Subcutaneous abdominal adipose tissue (tissue), 5 donors: ENCODE measurements around the gene MARK1.

Experiments used
- H3K27ac ChIP-seq: one replicate; pipeline ENCODE4 v1.7.0; 2013; ENCODE audit warnings: low read depth, mild to moderate bottlenecking, inconsistent platforms, low read length, moderate library complexity
- H3K27me3 ChIP-seq, 5 donors: one replicate each; pipeline ENCODE4 v1.7.0; 2013; ENCODE audit warnings: low read length in 5 of 5, inconsistent platforms in 1 of 5; ENCODE audit not compliant: control insufficient read depth in 5 of 5, insufficient read depth in 4 of 5
- H3K36me3 ChIP-seq, 5 donors: one replicate each; pipeline ENCODE4 v1.7.0; 2013; ENCODE audit warnings: low read length in 5 of 5; ENCODE audit not compliant: control insufficient read depth in 5 of 5, insufficient read depth in 5 of 5
- H3K4me1 ChIP-seq, 5 donors: one replicate each; pipeline ENCODE4 v1.7.0; 2013; ENCODE audit warnings: low read length in 5 of 5, mild to moderate bottlenecking in 3 of 5, moderate library complexity in 1 of 5; ENCODE audit not compliant: control insufficient read depth in 5 of 5, insufficient read depth in 5 of 5
- H3K4me3 ChIP-seq, 5 donors: one replicate each; pipeline ENCODE4 v1.7.0; 2013; ENCODE audit warnings: low read length in 5 of 5, low read depth in 1 of 5
- H3K9ac ChIP-seq, 5 donors: one replicate each; pipeline ENCODE4 v1.7.0; 2013; ENCODE audit warnings: low read length in 5 of 5, mild to moderate bottlenecking in 4 of 5, moderate library complexity in 3 of 5
- H3K9me3 ChIP-seq, 5 donors: one replicate each; pipeline ENCODE4 v1.7.0; 2013; ENCODE audit warnings: low read length in 5 of 5; ENCODE audit not compliant: control insufficient read depth in 5 of 5
- donor health status: healthy.
- donor health status: healthy.
- donor health status: healthy.
- donor health status: healthy.
- donor health status: healthy.

MARK1 gene

DNA sequence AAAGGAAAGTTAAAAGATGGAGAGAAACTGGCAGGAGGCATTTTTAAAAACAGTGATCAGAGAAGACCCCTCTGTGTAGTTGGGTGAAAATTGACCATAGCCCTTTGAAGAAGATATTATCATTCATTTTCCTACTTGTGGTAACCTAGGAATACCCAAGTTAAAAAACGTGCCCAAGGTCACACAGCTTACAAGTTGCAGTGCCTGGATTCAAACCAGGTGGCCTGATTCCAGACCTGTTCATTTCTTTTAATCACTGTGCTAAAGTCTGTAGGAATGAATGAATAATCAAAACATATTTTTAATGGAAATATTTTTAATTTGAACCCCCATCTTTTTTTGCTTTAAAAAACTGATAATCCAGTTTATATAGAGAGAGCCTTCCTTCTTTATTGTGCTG lies 35.6 kb downstream of the MARK1 start:
- Histone ChIP-seq H3K9me3 (no peaks in the 10 kb centered on the region), H3K4me3 (no peak overlapping the region), H3K36me3 (no peaks in the 10 kb centered on the region), H3K27ac (no peak overlapping the region), H3K27me3 (no peaks in the 10 kb centered on the region), H3K4me1 (peaks cover 0 to 23% (median 4%) of the 10 kb centered on the region in 5 donors), H3K9ac (no peak overlapping the region)

DNA sequence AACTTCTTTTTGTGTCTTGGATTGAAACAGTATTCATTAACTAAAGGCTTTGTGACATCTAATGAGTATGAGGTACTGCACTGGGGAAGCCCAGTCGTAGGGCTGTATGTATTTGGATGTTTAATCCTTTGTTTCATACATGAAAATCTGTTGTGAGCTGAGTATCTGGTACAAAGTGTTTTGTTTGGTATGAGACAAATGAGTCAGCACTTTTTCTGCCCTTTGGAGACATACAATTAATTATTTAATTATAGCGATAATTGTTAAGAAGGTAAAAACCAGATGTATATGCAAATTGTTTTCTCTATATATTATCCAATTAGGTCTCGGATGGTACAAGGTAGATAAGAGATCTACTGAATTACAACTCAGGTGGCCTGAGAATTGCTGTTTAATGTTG lies 36.3 kb downstream of the MARK1 start:
- Histone ChIP-seq H3K4me3 (no peak overlapping the region), H3K9me3 (no peaks in the 10 kb centered on the region), H3K4me1 (peaks cover 0 to 23% (median 4%) of the 10 kb centered on the region in 5 donors)

DNA sequence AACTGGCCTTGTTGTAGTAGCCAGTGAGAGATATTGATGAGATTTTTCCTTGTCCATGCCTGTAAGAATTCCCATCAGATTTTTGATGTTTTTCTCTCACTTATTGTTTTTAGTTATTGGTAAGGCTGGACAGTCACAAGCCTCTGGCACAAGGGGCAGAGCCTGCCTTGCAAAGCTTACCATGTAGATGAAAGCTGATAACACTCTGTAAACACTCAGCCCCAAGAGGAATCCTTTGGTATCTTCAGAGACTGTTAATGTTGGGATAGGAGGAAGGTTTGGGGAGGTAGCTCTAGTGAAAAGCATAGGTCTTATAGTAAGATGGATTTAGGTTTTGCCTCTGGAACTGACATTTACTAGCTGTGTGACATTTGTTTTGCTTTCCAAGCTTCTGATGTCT lies 37.7 kb downstream of the MARK1 start:
- no peak overlapping the region for H3K27ac ChIP-seq
- H3K4me1 ChIP-seq: peaks cover 0 to 23% (median 4%) of the 10 kb centered on the region in 5 donors
- H3K9me3 ChIP-seq: no peaks in the 10 kb centered on the region

More for the DNA sequence above, 36.3 kb downstream of the MARK1 start:
- H3K27ac ChIP-seq: no peak overlapping the region
- H3K9ac ChIP-seq: no peak overlapping the region
- no peaks in the 10 kb centered on the region for H3K36me3 ChIP-seq
- no peaks in the 10 kb centered on the region for H3K27me3 ChIP-seq

DNA sequence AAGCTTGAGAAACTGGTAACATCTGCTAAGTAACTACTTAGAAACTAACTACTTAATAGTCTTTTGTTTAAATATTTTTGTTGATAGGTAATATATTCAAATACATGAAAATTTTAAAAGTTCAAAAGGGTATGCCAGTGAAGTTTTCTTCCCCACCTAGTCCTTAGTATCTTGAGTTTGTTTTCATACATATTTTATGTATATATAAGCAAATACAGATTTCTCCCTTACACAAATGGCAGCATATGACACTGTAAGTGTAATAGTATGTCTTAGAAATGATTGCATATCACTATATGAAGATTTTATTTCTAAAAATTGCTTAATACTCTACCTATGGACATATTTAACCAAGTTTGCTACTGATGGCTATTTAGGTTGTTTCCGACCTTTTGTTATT lies 38.9 kb downstream of the MARK1 start:
- H3K27me3 ChIP-seq: no peaks in the 10 kb centered on the region
- no peak overlapping the region for H3K27ac ChIP-seq
- no peak overlapping the region for H3K9ac ChIP-seq
- no peak overlapping the region for H3K4me3 ChIP-seq
- no peaks in the 10 kb centered on the region for H3K9me3 ChIP-seq
- no peaks in the 10 kb centered on the region for H3K36me3 ChIP-seq
- H3K4me1 ChIP-seq: peaks cover 0 to 23% (median 4%) of the 10 kb centered on the region in 5 donors

More for the DNA sequence above, 37.7 kb downstream of the MARK1 start:
- H3K9ac ChIP-seq: no peak overlapping the region
- no peaks in the 10 kb centered on the region for H3K36me3 ChIP-seq
- H3K27me3 ChIP-seq: no peaks in the 10 kb centered on the region
- H3K4me3 ChIP-seq: no peak overlapping the region

DNA sequence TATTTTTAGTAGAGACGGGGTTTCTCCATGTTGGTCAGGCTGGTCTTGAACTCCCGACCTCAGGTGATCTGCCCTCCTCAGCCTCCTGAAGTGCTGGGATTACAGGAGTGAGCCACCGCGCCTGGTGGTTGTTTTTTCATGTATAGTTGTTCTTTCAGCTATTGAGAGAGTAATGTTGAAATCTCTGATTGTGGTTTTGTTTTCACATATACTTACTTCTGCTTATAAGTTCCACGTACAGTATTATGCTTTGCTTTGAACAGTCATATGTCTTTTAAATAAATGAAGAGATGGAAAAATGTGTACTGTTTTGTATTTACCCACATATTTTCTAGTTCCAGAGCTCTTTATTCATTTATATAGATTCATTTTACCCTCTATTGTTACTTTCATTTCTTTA lies 44.5 kb downstream of the MARK1 start:
- Histone ChIP-seq H3K27me3 (no peaks in the 10 kb centered on the region), H3K36me3 (no peaks in the 10 kb centered on the region), H3K4me3 (no peak overlapping the region), H3K4me1 (no peaks in the 10 kb centered on the region), H3K9me3 (peaks cover 5 to 20% (median 9%) of the 10 kb centered on the region in 5 donors), H3K27ac (no peak overlapping the region), H3K9ac (no peak overlapping the region)

DNA sequence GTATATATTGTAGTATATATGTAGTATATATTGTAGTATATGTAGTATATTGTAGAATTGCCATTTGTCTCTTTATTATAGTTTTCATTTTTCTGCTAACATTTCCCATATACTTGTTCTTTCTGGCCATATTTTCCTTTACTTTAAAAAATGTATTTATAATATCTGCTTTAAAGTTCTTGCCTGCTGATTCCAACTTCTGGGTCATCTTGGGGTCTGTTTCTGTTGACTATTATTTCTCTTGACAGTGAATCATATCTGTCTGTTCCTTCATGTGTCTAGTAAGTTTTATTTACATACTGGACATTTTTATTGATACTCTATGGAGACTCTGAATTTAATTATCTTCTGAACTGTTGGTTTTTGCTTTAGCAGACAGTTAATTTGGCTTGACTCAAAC lies 45.9 kb downstream of the MARK1 start:
- peaks cover 5 to 20% (median 9%) of the 10 kb centered on the region in 5 donors for H3K9me3 ChIP-seq
- H3K27me3 ChIP-seq: no peaks in the 10 kb centered on the region
- no peak overlapping the region for H3K27ac ChIP-seq
- H3K4me1 ChIP-seq: no peaks in the 10 kb centered on the region
- no peak overlapping the region for H3K9ac ChIP-seq
- no peak overlapping the region for H3K4me3 ChIP-seq
- H3K36me3 ChIP-seq: no peaks in the 10 kb centered on the region

DNA sequence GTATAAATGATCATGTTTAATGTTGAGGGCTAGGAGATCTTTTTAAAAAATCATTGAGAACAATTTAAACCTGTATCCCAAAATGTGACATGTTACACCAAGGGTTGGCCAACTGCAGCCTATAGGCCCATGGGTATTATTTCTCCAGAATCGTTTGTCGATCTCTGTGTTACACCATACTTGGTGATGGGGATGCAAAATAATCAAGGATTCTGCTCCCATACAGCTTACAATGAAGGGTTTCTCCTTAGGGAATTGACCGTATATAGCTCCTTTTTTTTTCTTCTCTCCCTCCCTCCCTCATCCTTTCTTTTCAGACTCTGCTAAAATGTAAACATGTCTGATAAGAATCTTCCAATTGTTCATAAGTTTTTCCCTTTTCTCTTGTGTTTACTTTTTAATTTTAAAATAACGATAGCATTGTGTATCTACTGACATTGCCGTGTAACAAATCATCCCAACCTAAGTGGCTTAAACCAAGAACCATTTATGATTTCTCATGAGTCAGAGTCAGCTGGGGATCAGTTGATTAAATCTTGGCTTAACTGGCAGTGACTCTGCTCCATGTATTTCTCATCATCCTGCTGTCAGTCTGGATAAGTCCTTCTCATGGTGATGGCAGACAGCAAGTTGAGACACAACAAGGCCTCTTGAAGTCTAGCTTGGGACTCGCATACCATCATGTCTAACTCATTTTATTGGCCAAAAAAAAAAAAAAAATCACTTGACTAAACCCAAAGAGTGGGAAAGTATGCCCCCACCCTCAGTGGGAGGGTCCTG lies 48.0 kb downstream of the MARK1 start:
- peaks cover 5 to 20% (median 9%) of the 10 kb centered on the region in 5 donors for H3K9me3 ChIP-seq
- H3K27ac ChIP-seq: no peak overlapping the region
- no peaks in the 10 kb centered on the region for H3K27me3 ChIP-seq
- no peak overlapping the region for H3K9ac ChIP-seq
- no peaks in the 10 kb centered on the region for H3K4me1 ChIP-seq
- no peak overlapping the region for H3K4me3 ChIP-seq
- peaks cover 0 to 5% (median 2%) of the 10 kb centered on the region in 5 donors for H3K36me3 ChIP-seq

DNA sequence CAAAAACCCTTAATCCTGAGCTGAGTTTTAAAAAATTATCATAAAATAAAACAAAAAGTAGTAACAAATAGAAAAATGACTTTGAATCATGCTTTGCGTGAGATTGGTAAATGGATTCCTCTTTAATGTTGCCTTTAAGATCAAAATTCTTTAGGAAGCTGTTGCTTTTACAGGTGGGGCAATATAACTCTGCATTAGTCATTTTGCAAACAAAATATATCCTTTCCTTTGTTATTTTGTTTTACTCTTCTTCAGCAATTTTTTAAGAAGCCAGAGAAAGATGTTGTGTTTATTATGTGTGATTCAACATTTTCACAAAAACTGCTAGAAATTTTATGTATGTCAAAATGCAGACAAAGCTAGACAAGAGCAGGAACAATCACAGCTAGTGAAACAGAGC lies 50.0 kb downstream of the MARK1 start:
- H3K9ac ChIP-seq: no peak overlapping the region
- no peaks in the 10 kb centered on the region for H3K4me1 ChIP-seq
- no peak overlapping the region for H3K27ac ChIP-seq
- no peaks in the 10 kb centered on the region for H3K27me3 ChIP-seq
- no peak overlapping the region for H3K4me3 ChIP-seq
- peaks cover 0 to 7% (median 5%) of the 10 kb centered on the region in 5 donors for H3K36me3 ChIP-seq
- peaks cover 5 to 20% (median 9%) of the 10 kb centered on the region in 5 donors for H3K9me3 ChIP-seq

DNA sequence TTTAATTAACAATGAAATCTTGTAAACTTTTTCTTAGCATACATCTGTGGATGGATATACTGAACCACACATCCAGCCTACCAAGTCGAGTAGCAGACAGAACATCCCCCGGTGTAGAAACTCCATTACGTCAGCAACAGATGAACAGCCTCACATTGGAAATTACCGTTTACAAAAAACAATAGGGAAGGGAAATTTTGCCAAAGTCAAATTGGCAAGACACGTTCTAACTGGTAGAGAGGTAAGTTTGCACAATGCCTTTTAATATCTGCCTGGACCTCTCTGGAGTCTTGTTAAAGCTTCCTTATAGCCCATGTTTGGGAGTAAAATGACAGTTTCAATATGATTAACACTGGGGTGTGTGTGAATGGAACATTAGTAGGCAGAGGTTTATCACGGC lies 51.4 kb downstream of the MARK1 start:
- Histone ChIP-seq H3K27me3 (no peaks in the 10 kb centered on the region), H3K9ac (no peak overlapping the region)

DNA sequence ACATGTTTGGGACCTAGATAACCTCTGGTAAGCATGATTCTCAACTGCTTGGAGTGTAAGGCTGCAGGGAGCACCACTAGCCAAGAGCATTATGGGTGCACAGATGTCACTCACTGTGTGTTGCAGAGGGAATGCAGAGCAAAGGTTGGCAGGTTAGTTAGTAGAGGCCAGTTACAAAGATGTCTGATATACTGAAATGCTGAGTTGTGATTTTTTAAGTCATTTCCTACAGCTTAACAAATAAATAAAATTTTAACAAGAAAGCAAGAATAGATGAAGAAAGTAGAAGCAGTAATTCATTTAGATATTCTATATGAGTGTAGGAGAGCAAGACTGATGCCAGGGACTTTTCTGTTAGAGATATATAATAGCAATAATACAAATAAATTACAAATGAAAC lies 64.8 kb downstream of the MARK1 start:
- Histone ChIP-seq H3K9me3 (peaks cover 0 to 2% (median 0%) of the 10 kb centered on the region in 5 donors), H3K4me1 (no peaks in the 10 kb centered on the region), H3K9ac (no peak overlapping the region), H3K36me3 (peaks cover 5 to 20% (median 17%) of the 10 kb centered on the region in 5 donors), H3K4me3 (no peak overlapping the region), H3K27ac (no peak overlapping the region), H3K27me3 (no peaks in the 10 kb centered on the region)

More for the DNA sequence above, 51.4 kb downstream of the MARK1 start:
- H3K36me3 ChIP-seq: peaks cover 0 to 7% (median 5%) of the 10 kb centered on the region in 5 donors
- H3K4me1 ChIP-seq: no peaks in the 10 kb centered on the region
- H3K27ac ChIP-seq: no peak overlapping the region
- peaks cover under 1 to 7% (median 3%) of the 10 kb centered on the region in 5 donors for H3K9me3 ChIP-seq
- H3K4me3 ChIP-seq: no peak overlapping the region
